C4-2B (cell line): ENCODE data around the gene SZT2.

Experiments
- H3K27ac ChIP-seq: fragments of 450-650 bp; 2 replicates; pipeline ENCODE4 v1.5.1; 2017
- CTCF ChIP-seq: fragments of 450-650 bp; conservative IDR thresholded peaks from 2 replicates; pipeline ENCODE4 v1.5.1; 2017; ENCODE audit warnings: mild to moderate bottlenecking
- ZFX ChIP-seq: fragments of 450-650 bp; IDR thresholded peaks from 2 replicates; pipeline ENCODE4 v1.6.1; 2017

The SZT2 gene

GRCh38 chr1:43443197-43443946 is 53.7 kb downstream of the SZT2 start:
- no peak overlapping the region for H3K27ac ChIP-seq
- TF ChIP-seq CTCF (no peak), ZFX (no peak)

GRCh38 chr1:43444151-43444828 is 54.6 kb downstream of the SZT2 start:
- H3K27ac ChIP-seq = no peak overlapping the region
- TF ChIP-seq CTCF (no peak), ZFX (no peak)

GRCh38 chr1:43444836-43445235 is 55.1 kb downstream of the SZT2 start:
- H3K27ac ChIP-seq = no peak overlapping the region
- TF ChIP-seq ZFX (no peak), CTCF (no peak)

- TF ChIP-seq ZFX (no peak), CTCF (no peak)
Observed at GRCh38 chr1:43445606-43446387, 56.1 kb downstream of the SZT2 start.

GRCh38 chr1:43446388-43446740 is 56.7 kb downstream of the SZT2 start:
- no peak for TF ChIP-seq ZFX
- no peak for TF ChIP-seq CTCF
- no peak overlapping the region for H3K27ac ChIP-seq

More at GRCh38 chr1:43445606-43446387, 56.1 kb downstream of the SZT2 start:
- no peak overlapping the region for H3K27ac ChIP-seq

GRCh38 chr1:43446881-43447835 is 57.5 kb downstream of the SZT2 start:
- TF ChIP-seq CTCF (no peak), ZFX (no peak)
- no peak overlapping the region for H3K27ac ChIP-seq
